HG03521 (cell line): ENCODE data around the gene CNOT2.
"Not testable (repeated sequence)": the region's sequence is repeated elsewhere in the genome, so short reads cannot be mapped to it uniquely, and the experiment has no call there.

ENCODE experiments used
- ATAC-seq: cut with Tn5 transposase; IDR thresholded peaks from one replicate; pipeline ENCODE4 v1.9.1; 2021; ENCODE audit warnings: mild to moderate bottlenecking, moderate library complexity; ENCODE audit not compliant: unreplicated experiment

Gene CNOT2

GRCh38 chr12:70364695-70365397, 121.6 kb downstream of the CNOT2 start:
- ATAC-seq: no peak

GRCh38 chr12:70365398-70365647, 122.1 kb downstream of the CNOT2 start:
- ATAC-seq: no peak

DNA sequence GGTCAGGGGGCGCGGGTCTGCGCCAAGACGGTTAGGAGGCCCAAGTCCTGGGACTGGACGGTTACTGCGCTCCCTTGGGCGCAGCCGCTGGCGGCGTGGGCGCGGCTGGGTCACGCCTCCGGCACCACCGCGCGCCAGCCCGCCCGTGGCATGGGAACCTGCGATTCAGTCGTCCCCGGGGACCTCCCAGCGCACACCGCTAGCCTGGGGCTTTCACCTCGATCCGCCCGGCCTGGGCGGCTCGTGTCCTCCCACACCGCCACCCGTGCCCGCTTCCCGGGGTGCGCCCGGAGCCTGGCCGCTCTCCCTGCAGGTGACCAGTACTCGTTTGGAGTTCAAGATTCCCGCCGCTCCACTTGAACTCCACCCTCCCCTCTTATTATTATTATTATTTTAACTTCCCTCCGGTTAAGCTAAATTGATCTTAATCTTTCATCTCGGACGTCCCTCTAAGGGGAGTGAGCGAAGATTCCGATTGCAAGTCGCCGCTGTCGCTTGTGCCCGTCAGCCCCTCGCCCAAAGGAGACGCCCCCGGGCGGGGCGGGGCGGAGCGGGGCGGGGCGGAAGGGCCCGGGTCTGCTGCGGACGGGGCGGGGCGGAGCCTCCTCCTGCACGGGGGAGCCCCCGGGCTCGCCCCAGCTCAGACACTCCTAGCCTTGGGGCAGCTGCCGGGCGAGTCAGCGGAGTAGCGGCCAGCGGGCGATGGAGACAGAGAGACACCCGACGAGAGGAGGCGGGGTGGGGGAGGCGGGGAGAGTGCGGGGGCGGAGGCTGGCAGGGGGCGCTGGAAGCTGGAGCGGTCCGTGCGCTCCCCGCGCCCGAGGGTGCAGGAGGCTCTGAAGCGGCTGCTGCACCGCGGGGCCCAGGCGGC, 122.7 kb downstream of the CNOT2 start, which contains the start of gene KCNMB4:
Gene KCNMB4, plus strand, starts transcription at position 643 of the 871 bp plus-strand sequence. CDS start 445 bp downstream, outside the sequence.
- peak; percentile 76 for ATAC-seq

DNA sequence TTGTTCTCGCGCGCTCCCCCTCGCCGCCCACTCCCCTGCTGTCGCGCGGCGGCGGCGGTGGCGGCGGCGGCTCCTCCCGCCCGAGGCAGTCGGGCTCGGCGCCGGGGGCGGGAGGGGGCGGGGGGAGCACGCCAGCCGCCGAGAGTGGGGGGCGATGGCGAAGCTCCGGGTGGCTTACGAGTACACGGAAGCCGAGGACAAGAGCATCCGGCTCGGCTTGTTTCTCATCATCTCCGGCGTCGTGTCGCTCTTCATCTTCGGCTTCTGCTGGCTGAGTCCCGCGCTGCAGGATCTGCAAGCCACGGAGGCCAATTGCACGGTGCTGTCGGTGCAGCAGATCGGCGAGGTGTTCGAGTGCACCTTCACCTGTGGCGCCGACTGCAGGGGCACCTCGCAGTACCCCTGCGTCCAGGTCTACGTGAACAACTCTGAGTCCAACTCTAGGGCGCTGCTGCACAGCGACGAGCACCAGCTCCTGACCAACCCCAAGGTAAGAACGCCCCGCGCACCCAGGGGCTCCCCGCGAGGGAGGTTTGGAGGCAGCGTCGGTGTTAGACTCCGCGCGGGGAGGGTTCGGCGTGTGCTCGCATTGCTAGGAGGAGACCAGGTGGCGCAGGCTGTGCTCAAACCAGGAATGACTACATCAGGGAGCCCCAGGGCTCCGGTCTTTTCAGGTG, 123.5 kb downstream of the CNOT2 start:
- peak; percentile 39 for ATAC-seq

DNA sequence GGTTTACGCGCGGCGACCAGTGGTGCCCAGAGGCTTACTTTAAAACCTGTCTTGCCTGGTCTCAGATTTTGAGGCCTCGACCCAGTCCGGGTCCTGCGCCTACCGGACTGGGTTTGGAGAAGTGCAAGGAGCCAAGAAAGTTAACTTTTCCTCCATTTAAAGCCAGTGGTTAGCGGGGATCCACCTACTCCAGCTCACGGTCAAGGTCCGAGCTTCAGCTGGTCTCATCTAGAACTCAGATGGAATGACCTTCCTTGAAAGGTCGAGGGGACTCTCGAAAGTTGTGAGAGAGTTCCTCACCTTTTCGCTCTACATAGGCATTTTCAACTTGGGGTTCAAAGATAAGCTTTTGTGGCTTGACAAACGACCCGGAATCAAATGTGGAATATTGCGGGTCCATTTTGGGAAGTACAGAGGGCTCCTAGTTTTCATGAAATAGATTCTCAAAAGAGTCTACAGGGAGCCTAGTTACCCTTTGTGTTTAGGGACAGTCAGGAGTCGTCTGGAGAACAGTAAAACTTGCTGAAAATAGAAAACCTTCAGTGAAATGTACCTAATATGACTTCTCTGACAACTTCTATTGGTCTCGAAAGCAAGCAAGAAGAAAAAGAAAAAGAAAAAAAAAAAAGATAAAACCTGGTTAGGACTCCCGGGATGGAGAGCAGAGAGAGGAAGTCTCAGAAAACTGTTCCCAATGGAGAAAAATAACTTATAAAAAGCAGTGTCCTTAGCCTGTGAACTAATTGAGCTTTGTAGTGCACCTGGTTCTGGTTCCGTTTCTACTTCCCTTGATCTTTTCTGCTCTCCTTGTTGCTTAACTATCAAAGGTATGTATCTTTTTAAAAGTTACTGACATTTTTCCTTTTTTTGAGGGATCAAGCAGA, 124.3 kb downstream of the CNOT2 start:
- ATAC-seq: no peak

- ATAC-seq: no peak
Measured at GRCh38 chr12:70372881-70373280, 129.6 kb downstream of the CNOT2 start.

DNA sequence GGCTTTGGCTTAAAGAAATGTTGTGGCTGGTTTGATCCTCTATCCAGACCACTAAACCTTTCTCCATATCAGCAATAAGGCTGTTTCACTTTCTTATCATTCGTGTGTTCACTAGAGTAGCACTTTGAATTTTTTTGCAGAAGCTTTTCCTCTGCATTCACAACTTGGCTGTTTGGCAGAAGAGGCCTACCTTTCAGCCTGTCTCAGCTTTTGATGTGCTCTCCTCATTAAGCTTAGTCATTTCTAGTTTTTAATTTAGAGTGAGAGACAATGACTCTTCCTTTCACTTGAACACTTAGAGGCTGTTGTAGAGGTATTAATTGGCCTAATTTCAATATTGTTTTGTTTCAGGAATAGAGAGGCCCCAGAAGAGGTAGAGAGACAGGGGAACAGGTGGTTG, 136.6 kb downstream of the CNOT2 start:
- ATAC-seq: no peak

- ATAC-seq: no peak
Measured at GRCh38 chr12:70383484-70383883, 140.3 kb downstream of the CNOT2 start.

GRCh38 chr12:70383886-70384285, 140.7 kb downstream of the CNOT2 start:
- ATAC-seq: no peak

- ATAC-seq: no peak
Measured at GRCh38 chr12:70386771-70387170, 143.5 kb downstream of the CNOT2 start.

DNA sequence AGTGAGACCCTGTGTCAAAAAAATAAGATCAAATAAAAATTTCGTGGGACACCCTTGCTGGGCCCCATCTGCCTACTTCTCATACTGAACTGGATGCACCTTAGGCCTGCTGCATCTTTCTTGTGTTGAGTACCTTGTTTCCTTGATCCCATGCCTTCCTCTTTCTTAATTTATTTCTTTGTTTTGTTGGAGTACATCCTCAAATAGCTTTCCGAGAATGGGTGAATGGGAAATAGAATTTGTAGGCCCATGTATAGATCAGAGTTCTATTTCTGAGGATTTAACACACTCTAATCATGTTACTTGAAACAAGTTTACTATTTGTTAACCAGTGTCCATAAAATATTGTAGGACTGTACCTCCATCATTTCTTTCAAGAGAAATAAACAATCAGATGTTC, 146.4 kb downstream of the CNOT2 start:
- no peak for ATAC-seq

- ATAC-seq: not testable (repeated sequence)
Measured at GRCh38 chr12:70392631-70393030, 149.4 kb downstream of the CNOT2 start.

DNA sequence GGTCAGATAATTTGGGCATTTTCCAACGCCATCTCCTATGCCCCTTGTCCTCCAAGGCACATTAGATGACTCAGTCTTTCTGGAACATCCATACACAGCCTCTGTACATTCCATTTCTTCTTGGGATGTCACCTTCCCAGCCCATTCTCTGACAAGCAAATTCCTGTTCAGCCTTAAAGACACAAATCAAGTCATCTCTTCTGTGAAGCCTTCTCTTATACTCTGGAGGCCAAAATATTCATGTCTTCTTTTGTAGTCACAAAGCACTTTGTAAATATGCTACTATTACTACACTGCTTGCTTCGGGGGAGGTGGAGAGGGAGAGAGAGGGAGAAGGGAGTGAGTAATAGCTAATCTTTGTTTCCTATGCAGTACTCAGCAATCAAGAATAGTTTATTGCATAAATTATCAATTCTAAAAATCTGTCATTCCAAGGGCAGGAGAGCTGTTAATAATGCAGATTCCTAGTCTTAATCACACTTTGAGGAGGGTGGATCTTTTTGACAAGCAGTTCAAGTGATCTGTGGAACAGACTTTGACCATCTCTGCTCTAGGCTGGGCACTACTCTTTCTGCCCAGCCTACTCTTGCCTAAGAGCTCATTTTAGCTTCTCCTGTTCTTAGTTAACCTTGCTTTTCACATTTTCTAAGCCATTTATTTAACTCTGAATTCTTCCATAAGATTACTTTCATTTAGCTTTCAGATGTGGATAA, 150.7 kb downstream of the CNOT2 start:
- no peak for ATAC-seq

GRCh38 chr12:70398002-70398401, 154.8 kb downstream of the CNOT2 start:
- no peak for ATAC-seq

GRCh38 chr12:70398862-70399261, 155.6 kb downstream of the CNOT2 start:
- ATAC-seq: no peak

GRCh38 chr12:70399311-70399710, 156.1 kb downstream of the CNOT2 start:
- no peak for ATAC-seq

- no peak for ATAC-seq
Measured at GRCh38 chr12:70400124-70400523, 156.9 kb downstream of the CNOT2 start.

DNA sequence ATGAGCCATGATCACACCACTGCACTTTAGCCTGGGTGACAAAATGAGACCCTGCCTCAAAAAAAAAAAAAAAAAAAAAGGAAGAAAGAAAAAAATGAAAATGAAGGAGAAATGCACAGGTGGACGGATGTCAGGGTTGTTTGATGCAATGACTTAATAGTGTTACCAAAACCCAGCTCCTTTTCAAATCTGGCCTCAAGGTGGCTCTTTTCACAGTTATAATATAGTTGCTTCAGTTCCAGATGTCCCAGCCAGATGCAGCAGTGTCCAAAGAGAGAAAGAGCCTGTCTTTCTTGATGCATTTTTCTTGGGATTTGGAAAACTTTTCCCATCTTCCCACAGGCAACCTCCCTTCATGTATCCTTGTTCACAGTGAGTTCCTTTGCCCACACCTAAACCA, 159.4 kb downstream of the CNOT2 start:
- no peak for ATAC-seq

DNA sequence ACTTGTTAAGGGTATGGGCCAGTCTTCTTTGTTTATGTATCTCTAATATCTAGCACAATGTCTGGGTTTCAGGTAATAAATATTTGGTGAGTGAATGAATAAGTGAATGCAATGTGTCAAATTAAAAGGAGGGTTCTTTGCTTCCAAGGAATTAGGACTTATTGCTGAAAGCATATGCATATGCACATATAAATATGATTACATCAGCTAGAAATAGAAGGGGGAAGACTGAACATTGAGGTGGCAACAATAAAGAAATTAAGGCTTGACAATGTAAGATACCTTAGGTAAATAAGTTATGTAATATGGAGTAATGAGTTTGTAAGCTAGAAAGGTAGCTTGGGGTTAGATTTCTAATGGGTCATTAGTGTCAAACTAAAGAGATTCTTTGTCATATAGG, 160.6 kb downstream of the CNOT2 start:
- no peak for ATAC-seq
